MM.1S (cell line): ENCODE results near the gene EME2.

ENCODE experiments used
- DNase-seq: peaks from one replicate; pipeline ENCODE4 v3.0.0-alpha.2; 2015
- H2AFZ ChIP-seq: fragments of 300-600 bp; sonication (generic); 2 replicates; pipeline ENCODE4 v1.6.0; 2016; ENCODE audit warnings: antibody characterized with exemption, low read length
- H3F3A ChIP-seq: fragments of 300-600 bp; sonication (generic); 2 replicates; pipeline ENCODE4 v1.6.1; 2016; ENCODE audit warnings: mild to moderate bottlenecking, antibody characterized with exemption, low read length, moderate library complexity, mixed read lengths; ENCODE audit not compliant: insufficient read depth
- H3K27ac ChIP-seq: fragments of 300-600 bp; sonication (generic); 2 replicates; pipeline ENCODE4 v1.5.1; 2016; ENCODE audit warnings: mild to moderate bottlenecking, low read length
- H3K27me3 ChIP-seq: fragments of 300-600 bp; sonication (generic); replicated peaks from 2 replicates; pipeline ENCODE4 v1.6.0; 2016; ENCODE audit warnings: low read length; ENCODE audit not compliant: insufficient read depth
- H3K36me3 ChIP-seq: fragments of 300-600 bp; sonication (generic); replicated peaks from 2 replicates; pipeline ENCODE4 v1.6.1; 2016; ENCODE audit warnings: mild to moderate bottlenecking, low read length, mixed read lengths; ENCODE audit not compliant: insufficient read depth
- H3K4me1 ChIP-seq: fragments of 300-600 bp; sonication (generic); 2 replicates; pipeline ENCODE4 v1.6.1; 2016; ENCODE audit warnings: low read length, mixed read lengths
- H3K4me2 ChIP-seq: fragments of 300-600 bp; sonication (generic); 2 replicates; pipeline ENCODE4 v1.6.0; 2016; ENCODE audit warnings: low read depth, low read length
- H3K4me3 ChIP-seq: fragments of 300-600 bp; sonication (generic); 2 replicates; pipeline ENCODE4 v1.5.1; 2016; ENCODE audit warnings: low read length, mixed read lengths
- H3K79me2 ChIP-seq: fragments of 300-600 bp; sonication (generic); 2 replicates; pipeline ENCODE4 v1.6.1; 2016; ENCODE audit warnings: mixed run types, low read length, mixed read lengths
- H3K9ac ChIP-seq: fragments of 300-600 bp; sonication (generic); 2 replicates; pipeline ENCODE4 v1.6.1; 2016; ENCODE audit warnings: low read length, mixed read lengths
- H3K9me2 ChIP-seq: fragments of 300-600 bp; sonication (generic); replicated peaks from 2 replicates; pipeline ENCODE4 v1.6.1; 2016; ENCODE audit warnings: mild to moderate bottlenecking, low read length, mixed read lengths; ENCODE audit not compliant: insufficient read depth
- H3K9me3 ChIP-seq: fragments of 300-600 bp; sonication (generic); replicated peaks from 2 replicates; pipeline ENCODE4 v1.6.1; 2016; ENCODE audit warnings: mild to moderate bottlenecking, low read length, mixed read lengths; ENCODE audit not compliant: insufficient read depth
- H4K20me1 ChIP-seq: fragments of 300-600 bp; sonication (generic); 2 replicates; pipeline ENCODE4 v1.6.1; 2016; ENCODE audit warnings: mild to moderate bottlenecking, low read length, moderate library complexity, mixed read lengths; ENCODE audit not compliant: insufficient read depth
- EZH2 ChIP-seq: fragments of 300-600 bp; sonication (generic); optimal IDR thresholded peaks from 2 replicates; pipeline ENCODE3; 2017; ENCODE audit warnings: low read depth, mild to moderate bottlenecking, antibody characterized with exemption, low read length, mixed read lengths
- EZH2phosphoT487 ChIP-seq: fragments of 300-600 bp; sonication (generic); IDR thresholded peaks from 2 replicates; pipeline ENCODE4 v1.6.1; 2018; ENCODE audit warnings: antibody characterized with exemption, low read length
- TF ChIP-seq, protein P1 (sequence below): fragments of 300-600 bp; sonication (generic); IDR thresholded peaks from 2 replicates; pipeline ENCODE4 v1.5.1; 2016; ENCODE audit warnings: antibody characterized with exemption, low read length, mixed read lengths

Gene EME2

DNA sequence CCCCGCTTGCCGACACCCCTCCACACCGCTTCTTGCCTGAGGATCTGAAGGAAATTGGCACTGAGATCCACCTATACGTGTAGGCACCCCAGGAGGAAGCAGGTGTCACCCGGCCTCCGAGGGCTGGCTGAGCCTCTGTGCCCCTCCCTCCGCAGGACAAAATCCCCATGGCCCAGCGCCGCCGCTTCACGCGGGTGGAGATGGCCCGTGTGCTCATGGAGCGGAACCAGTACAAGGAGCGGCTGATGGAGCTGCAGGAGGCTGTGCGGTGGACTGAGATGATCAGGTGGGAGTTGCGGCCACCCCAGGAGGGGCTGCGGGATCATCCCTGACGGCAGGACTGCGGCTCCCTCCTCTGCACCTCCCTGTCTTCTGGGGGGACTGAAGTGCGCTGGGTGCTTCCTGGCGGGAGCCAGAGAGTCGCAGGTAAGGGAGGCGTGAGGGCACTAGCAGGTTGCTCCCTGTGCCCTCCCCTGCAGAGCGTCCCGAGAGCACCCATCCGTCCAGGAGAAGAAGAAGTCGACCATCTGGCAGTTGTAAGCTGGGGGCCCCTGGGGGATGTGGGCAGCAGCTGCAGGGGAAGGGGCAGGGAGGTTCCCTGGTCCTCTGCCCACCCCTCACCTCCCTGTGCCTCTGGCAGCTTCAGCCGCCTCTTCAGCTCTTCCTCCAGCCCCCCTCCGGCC lies 10.3 kb upstream of the EME2 start:
- Histone ChIP-seq H3K4me1 (no peaks in the 10 kb centered on the region), H3K4me3 (no peak overlapping the region), H3K9ac (no peak overlapping the region), H3K27ac (no peak overlapping the region), H3K9me3 (no peaks in the 10 kb centered on the region), H2AFZ (no peak overlapping the region), H3K9me2 (no peaks in the 10 kb centered on the region), H3F3A (no peaks in the 10 kb centered on the region), H3K27me3 (no peaks in the 10 kb centered on the region), H4K20me1 (no peaks in the 10 kb centered on the region), H3K79me2 (no peaks in the 10 kb centered on the region), H3K36me3 (no peaks in the 10 kb centered on the region), H3K4me2 (no peak overlapping the region)
- no peak for TF ChIP-seq EZH2
- TF ChIP-seq EZH2phosphoT487: no peak
- TF ChIP-seq, protein P1, sequence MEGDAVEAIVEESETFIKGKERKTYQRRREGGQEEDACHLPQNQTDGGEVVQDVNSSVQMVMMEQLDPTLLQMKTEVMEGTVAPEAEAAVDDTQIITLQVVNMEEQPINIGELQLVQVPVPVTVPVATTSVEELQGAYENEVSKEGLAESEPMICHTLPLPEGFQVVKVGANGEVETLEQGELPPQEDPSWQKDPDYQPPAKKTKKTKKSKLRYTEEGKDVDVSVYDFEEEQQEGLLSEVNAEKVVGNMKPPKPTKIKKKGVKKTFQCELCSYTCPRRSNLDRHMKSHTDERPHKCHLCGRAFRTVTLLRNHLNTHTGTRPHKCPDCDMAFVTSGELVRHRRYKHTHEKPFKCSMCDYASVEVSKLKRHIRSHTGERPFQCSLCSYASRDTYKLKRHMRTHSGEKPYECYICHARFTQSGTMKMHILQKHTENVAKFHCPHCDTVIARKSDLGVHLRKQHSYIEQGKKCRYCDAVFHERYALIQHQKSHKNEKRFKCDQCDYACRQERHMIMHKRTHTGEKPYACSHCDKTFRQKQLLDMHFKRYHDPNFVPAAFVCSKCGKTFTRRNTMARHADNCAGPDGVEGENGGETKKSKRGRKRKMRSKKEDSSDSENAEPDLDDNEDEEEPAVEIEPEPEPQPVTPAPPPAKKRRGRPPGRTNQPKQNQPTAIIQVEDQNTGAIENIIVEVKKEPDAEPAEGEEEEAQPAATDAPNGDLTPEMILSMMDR: no peak
- DNase-seq: no peak

DNA sequence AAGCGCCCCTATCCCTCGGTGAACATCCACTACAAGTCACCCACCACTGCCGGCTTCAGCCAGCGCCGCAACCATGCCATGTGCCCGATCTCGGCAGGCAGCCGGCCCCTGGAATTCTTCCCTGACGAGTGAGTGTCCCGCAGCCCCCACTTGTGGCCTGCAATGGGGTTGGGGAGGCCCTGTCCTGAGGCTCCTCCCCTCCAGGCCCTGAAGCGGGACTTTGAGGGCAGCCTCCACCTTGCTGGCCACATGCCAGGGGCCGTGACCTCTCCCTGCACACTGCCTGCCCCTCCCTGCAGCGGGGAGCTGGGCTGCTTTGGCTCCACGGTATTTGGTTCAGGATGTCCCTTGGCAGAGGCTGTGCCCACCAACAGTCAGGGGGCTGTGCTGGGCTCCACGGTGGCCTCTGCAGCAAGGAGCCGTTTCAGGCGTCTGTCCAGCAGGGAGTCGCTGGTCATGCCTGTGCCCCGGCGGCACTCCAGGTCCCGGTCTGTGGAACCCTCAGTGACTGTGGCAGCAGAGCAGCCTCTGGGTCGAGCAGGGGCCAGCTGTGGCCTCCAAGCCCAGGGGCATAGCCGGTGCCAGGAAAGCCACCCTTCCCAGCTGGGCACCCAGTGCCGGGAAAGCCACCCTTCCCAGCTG lies 9.6 kb upstream of the EME2 start:
- H2AFZ ChIP-seq: no peak overlapping the region
- H3K27me3 ChIP-seq: no peaks in the 10 kb centered on the region
- no peak for DNase-seq
- no peaks in the 10 kb centered on the region for H3K79me2 ChIP-seq
- no peak overlapping the region for H3K4me3 ChIP-seq
- H3K9ac ChIP-seq: no peak overlapping the region
- H3K4me1 ChIP-seq: no peaks in the 10 kb centered on the region
- no peaks in the 10 kb centered on the region for H3F3A ChIP-seq
- no peaks in the 10 kb centered on the region for H3K9me2 ChIP-seq
- H3K36me3 ChIP-seq: no peaks in the 10 kb centered on the region
- H3K9me3 ChIP-seq: no peaks in the 10 kb centered on the region
- no peaks in the 10 kb centered on the region for H4K20me1 ChIP-seq
- H3K4me2 ChIP-seq: no peak overlapping the region
- TF ChIP-seq, protein P1: no peak
- TF ChIP-seq EZH2 (no peak), EZH2phosphoT487 (no peak)
- H3K27ac ChIP-seq: no peak overlapping the region

DNA sequence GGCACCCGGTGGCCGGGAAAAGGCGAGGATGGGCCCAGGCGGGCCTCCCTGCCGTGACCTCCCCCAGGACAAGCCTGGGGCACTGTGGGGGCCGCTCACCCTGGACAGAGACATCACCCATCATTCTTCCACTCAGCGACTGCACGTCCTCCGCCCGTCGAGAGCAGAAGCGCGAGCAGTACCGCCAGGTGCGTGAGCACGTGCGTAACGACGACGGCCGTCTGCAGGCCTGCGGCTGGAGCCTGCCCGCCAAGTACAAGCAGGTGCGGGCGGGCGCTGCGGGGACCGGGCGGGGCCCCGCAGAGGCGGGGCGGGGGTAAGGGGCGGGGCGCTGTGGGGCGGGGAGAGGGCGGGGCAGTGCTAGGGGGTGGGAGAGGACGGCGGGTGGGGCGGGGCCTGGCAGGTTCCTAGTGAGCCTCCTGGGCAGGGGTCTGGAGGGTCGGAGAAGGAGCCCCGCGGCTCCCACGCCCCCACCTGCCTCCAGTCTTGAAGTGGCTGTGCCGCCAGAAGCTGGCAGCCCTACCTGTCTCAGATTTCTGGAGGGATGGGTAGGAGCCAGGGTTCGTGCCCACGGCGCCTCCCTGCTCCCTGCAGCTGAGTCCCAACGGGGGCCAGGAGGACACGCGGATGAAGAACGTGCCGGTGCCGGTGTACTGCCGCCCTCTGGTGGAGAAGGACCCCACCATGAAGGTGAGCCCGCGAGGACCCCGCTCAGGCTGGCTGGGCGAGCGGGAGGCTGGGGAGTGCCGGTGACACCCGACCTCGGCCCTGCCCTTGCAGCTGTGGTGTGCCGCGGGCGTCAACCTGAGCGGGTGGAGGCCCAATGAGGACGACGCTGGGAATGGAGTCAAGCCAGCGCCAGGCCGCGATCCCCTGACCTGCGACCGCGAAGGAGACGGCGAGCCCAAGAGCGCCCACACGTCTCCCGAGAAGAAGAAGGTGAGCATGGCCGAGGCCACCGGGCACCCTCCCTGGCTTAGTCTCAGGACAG lies 8.8 kb upstream of the EME2 start:
- H3K4me3 ChIP-seq: no peak overlapping the region
- H3K79me2 ChIP-seq: no peaks in the 10 kb centered on the region
- H3K4me1 ChIP-seq: no peaks in the 10 kb centered on the region
- no peaks in the 10 kb centered on the region for H3K9me3 ChIP-seq
- no peaks in the 10 kb centered on the region for H3F3A ChIP-seq
- TF ChIP-seq, protein P1: no peak
- no peak for TF ChIP-seq EZH2phosphoT487
- TF ChIP-seq EZH2: no peak
- no peak overlapping the region for H3K4me2 ChIP-seq
- H3K9ac ChIP-seq: no peak overlapping the region
- H3K27ac ChIP-seq: no peak overlapping the region
- no peaks in the 10 kb centered on the region for H3K9me2 ChIP-seq
- no peak overlapping the region for H2AFZ ChIP-seq
- no peak for DNase-seq
- H3K27me3 ChIP-seq: no peaks in the 10 kb centered on the region
- no peaks in the 10 kb centered on the region for H3K36me3 ChIP-seq
- H4K20me1 ChIP-seq: no peaks in the 10 kb centered on the region
